Middle frontal gyrus (tissue), 1 donor: ENCODE results near the gene TRIM43B.
A peak's percentile ranks its signal among the peaks of the same experiment; 100 is the strongest.
"Not testable (repeated sequence)": the region's sequence is repeated elsewhere in the genome, so short reads cannot be mapped to it uniquely, and the experiment has no call there.

Experiments used
- DNase-seq: peaks from one replicate; pipeline ENCODE4 v3.0.0-alpha.2; 2015; ENCODE audit warnings: low spot score; ENCODE audit errors: extremely low spot score

The TRIM43B gene

DNA sequence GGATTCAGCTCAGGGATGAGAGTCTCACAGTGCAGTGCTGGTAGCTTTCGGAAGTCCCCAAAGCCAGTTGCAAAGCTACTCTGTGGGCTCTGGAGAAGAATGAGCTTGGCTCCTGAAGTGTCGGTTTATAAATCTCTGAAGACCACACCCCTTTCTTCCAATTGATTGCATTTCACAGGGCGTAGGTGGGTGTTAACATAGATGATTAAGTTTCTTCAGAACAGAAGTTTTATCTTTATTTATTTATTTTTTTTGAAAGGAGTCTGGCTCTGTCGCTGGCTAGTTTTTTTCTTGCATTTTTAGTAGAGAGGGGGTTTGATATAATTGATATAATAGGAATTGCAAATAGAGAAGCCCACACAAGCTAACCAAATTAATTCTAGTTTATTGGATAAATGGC is at the start of gene TRIM43B:
TSS of gene TRIM43B (minus strand) at position 101 of the 400 bp plus-strand sequence. CDS start 2,040 bp downstream, outside the sequence.
- not testable (repeated sequence) for DNase-seq

DNA sequence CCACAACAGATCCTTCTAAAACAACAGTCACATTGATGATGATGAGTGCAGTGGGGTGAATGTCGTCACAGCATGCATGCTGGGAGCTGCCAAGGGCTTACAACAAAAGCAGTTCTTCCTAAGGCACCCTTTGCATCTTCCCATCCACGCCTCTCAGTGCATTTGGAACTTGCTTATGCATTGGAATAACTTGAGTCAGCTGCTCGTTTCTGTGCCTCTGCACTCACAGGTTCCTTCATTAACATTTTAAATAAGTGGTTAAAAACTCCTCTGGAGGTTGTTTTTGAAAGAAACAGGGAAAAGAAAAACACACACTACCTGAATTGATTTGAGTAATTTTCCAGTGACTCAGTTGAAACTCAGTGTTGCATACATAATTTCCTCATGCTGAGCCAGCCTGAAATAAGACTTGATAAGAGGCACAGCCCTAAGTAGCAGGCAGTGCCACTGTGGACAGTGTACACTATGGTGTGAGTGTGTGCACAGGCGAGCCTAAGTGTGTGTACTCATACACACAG is 46.8 kb upstream of the TRIM43B start:
- DNase-seq, result no peak

DNA sequence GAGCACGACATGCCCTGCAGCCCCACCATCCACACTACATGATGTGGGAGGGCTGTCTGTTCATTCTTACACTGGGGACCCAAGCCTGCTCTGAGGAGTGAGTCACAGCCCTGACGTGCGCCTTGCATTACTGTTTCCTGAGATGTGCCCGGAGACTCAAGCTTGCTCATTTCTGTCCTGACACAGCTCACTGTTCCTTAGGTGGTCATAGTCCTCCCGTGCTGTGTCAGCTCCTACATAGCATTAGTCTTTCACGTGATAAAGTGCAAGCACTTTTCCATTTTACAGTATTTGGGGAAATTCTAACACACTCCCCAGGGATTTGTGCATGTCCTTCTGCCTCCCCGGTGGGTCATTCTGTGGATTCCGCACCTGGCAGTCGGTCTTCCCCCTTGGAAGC is 46.2 kb upstream of the TRIM43B start:
- DNase-seq, result no peak

DNA sequence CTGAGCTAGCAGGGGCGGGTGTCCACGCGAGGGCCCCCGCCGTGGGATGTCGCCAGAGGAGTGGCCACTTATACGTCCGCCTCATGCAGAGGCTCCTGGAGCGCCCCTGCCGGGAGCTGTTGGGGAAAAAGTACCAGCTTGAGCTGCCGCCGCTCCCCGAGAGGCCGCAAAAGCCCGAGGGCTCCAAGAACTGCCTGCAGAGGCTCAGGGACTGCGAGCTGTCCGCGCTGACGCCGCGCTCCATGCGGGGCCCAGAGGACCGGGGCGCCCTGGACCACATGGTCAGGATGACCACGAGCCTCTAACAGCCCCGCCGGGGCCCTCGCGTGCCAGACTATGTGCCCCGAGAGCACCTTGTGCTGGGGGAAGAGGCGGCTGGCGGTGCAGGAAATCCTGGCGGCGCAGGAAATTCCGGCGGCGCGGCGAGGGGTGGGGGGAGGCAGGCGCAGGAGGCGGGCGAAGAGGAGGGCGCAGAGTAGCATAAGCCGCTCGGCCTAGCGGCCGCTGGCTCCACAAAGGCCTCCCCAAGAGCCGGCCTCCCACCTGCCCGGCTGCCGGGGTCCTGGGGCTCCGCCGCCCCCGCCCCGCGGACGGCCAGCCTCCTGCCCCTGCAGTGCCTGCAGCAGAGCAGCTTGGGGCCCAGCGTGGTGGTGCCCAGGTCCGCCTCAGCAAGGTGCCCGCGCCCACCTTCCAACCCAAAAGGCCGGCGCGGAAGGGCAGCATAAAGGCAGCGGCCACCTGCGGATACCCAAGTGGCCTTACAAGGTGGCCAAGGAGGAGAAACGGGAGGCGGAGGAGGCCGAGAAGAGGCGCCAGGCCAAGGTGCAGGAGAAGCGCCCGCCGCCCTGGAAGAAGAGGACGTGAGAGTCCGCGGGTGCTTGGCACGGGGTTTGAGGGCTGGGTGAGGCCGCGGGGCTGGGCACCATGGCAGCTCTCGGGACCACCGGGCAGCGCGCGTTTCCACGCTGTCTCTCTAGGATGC is 42.1 kb upstream of the TRIM43B start:
- peak; percentile 50 for DNase-seq

DNA sequence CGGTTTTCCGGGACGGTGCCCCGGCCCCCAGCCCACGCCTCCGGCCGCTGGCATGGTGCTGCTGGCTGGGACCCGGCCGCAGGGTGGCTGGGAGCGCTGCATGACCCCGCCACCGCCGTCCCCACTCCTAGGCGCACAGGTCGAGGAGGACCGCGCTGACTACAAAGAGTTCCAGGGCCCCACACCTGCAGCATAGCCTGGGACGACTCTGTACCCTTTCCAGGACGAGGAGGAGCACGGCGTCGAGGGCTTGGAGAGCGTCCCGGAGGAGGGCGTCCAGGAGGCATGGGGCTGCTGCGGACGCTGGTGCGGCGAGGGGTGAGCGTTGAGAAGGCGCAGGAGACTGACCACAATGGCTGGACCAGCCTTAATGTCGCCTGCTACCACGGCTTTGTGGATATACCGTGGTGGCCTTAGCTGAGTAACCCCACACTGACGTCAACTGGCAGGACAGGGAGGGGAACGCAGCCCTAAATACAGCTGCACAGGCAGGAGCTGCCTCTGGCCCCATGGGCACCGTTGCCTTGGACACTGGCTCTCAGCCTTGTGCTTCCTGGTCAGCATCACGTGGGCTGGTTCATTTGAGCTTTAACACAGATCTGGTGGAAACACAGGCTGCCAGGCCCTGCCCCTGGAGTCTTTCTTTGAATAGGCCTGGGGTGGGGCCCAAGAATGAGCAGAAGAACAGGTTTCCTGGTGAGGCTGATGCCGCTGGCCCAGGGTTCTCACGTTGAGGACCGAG is 40.9 kb upstream of the TRIM43B start:
- no peak for DNase-seq

DNA sequence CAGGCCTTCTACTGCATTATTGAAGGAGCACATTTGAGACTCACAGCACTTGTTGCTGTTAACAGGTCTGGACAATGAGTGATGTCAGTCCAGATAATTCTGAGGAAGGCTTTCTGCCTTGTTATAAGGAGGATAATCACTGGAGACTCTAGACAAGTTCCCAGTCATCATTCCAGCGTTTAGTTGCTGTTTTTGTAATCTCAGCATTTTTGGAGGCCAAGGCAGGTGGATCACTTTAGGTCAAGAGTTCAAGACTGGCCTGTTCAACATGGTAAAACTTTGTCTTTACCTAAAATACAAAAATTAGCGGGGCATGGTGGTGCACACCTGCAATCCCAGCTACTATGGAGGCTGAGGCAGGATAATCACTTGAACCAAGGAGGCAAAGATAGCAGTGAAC is 39.6 kb upstream of the TRIM43B start:
- no peak for DNase-seq

DNA sequence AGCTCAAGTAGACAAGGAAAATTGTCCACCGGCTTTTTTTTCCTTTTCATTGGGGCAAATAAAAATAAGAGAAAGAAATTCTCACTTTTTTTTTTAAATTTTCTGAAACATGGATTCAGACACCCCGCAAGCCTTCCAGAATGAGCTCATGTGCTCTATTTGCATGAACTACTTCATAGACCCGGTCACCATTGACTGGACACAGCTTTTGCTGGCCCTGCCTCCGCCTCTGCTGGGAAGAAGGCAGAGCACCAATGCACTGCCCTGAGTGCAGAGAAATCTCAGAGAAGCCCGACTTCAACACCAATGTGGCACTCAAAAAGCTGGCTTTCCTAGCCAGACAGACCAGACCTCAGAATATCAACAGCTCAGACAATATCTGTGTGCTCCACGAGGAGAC is 30.2 kb upstream of the TRIM43B start:
- DNase-seq, result no peak

DNA sequence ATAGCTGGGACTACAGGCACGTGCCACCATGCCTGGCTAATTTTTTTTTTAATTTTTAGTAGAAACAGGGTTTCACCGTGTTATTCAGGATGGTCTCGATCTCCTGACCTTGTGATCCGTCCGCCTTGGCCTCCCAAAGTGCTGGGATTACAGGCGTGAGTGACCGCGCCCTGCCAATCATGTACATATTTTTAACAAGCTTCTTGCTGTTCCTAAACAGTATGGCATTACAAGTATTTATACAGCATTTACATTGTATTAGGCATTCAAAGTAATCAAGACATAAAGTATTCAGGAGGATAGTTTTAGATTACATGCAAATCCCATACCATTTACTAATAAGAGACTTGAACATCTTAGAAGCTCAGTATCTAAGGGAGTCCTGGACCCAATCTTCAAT is 29.7 kb upstream of the TRIM43B start:
- not testable (repeated sequence) for DNase-seq

DNA sequence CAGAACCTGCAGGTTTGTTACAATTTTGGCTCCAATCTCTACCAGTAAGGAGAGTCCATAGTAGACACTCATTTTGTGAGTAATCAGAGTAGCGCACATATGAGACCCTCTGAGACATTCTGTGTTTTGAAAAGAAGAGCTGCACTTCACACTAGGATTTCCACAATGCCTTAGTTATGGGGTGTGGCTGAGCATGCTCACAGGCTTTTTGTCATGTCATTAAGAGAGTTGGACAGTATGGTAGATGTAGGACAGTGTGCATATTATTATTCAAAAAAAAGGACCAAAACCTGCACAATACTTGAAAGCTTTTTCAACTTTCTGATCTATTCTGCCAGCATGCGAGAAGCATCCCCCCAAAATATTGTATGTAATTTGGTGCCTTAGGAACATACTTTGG is 24.9 kb upstream of the TRIM43B start:
- DNase-seq, result no peak

DNA sequence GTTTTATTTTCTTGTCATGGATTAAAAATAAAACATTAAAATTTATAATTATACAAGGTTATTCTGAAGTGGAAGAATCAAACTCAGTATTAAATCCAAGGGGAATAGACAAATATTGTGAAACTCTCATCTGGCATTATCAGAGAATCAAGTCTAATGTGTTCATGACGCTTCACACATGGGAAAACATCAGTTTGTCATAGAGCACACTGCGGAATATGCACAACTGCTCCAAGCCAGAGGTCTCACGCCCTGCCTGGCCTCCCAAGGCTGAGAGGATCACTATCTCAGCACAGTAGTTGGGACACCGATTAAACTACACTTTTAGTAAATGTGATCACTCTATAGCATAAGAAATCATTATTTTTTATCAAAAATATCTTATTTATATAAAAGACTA is 20.7 kb upstream of the TRIM43B start:
- no peak for DNase-seq

DNA sequence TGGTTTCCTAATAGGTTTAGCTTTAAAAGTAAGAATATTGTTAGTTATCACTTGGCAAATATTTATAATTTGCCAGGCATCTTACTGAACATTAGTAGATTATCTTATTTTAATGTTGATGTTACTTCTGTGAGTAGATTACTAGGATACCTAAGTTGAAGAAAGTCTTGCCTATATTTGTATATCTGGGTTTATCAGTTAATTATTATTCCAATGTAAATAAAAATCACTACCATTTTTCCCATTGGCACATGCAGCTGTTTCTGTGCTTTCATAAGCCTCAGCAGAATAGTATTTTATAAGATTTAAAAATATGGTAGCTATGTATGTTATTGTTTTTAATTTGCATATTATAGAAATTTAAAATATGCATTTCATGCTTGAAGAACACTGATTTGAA is 16.3 kb upstream of the TRIM43B start:
- DNase-seq, result no peak

DNA sequence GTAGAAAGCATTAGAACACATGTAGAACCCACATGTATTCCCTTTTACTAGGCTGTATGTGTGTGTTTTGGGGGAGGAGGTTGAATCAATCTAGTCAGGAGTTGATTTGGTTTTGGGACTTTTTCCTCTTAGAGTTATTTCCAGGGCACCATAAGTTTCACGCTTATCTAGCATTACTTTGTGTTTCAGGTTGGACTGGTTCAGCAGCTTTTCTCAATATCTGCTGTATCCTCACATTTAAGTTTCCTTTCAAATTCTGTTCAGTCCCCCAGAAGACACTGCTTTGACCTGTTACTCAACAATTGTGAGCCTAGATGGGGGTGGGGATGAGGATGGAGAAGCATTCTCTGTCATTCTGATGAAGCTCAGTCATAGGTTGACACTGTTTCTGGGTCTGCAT is 7.5 kb upstream of the TRIM43B start:
- not testable (repeated sequence) for DNase-seq

DNA sequence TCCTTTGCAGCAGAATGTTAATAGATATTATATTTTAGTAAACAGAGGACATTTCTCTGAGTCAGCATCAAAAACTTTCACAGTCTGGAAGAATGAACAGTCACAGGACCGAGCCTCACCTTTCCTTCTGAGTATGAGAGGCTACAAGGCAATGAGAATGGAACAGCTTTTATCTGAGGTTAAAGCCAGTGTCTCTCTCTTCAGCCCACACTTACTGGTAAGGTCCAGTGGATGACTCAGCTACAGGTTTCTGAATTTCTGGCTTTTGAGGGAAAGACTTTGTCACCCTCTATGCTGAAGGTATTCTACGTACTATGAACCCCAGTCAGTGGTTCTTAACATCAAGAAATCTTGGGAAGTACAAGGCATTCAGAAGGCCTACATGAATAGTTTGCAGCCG is 9.5 kb downstream of the TRIM43B start:
- not testable (repeated sequence) for DNase-seq

DNA sequence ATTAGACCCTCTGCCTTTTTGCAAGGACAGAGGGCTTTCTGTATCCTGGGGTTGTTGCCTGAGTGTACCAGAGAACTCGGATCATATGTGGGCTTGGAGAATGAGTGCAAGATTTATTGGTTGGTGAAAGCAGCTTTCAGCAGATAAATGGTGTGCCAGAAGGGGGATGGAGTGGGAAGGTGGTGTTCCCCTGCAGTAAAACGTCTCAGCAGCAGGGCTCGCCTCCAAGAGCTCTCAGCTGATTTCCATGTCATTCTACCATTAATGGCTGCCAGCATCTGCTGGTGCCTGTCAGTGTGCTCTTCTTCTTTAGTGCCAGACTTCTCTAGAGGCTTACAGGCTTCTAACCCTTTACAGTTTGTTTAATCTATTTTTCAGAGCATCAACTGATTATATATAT is 16.6 kb downstream of the TRIM43B start:
- DNase-seq, result not testable (repeated sequence)

DNA sequence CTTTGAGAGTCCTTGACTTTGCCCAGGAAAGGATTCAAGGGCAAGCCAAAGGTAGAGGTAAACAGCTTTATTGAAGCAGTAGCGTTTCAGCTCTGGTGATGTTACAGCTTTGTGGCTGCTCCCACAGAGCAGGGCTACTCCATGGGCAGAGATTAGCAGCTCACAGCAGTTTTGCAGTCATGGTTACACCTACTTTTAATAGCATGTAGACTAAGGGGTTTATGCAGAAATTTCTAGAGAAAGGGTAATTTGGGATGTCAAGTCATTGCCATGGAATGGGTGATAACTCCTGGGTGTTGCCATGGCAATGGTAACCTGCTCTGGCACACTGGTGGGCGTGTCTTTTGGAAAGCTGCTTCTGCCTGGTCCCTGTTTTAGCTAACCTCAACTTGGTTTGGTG is 18.0 kb downstream of the TRIM43B start:
- not testable (repeated sequence) for DNase-seq

DNA sequence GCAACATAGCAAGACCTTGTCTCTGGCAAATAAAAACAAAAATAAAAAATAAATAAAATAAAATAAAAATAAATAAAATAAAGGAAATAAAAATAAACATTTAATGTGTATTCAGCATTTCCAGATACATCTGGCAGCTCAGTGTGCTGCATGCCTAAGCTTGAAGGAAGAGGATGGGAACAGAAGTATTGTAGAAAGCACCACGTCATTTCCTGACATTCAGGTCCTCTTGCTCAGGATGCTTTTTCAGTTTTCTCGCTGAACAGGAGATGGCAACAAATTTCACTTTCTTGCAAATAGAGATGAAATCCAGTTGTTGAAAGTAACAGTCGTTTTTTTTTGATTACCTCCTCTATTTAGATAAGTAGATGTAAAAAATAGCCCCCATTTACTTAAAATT is 21.3 kb downstream of the TRIM43B start:
- not testable (repeated sequence) for DNase-seq

DNA sequence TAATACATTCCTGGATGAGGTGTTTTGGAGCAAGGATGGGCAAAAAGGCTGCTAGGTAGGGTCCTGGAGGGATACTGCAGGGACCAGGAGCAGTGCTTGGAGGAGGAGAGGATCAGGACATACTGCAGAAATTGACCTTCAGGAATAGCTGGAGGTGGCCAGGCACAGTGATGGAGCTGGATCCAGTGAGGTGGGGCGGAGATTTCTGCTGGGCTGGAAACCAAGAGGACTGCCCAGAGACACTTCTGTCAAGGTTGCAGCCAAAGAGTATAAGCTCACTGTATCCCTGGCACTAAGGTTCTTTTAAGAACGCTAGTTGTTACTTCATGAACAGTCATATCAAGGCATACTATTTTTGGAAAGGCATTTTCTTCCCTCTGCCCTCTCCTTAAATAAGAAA is 39.2 kb downstream of the TRIM43B start:
- not testable (repeated sequence) for DNase-seq

DNA sequence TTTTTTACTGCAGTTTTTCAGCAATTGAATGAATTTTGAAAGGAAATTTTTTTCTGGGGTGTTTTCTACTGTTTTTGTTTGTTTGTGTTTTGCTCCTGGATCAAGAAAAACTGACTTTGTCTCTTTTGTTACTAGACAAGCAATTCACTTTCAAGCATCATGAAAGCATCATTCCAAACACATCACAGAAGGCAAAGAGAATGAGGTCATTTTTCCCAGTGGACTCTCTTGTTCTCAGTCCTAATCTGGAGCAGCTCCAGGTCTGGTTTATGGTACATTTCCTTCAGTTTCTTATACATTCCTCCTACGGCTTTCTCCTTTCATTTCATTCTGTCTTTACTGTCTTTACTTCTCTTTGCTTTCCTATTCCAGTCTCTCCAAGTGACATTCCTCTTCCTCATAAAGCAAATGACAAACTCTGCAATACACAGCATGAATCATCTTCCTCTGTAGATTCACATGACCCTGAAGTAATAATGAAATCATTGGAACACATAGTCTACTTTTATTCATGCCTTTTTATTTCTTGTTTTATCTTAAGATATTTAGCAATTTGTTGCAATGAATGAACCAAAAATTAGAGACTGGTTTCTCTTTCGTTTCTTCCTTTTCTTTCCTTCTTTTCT is 42.0 kb downstream of the TRIM43B start:
- DNase-seq, result not testable (repeated sequence)

DNA sequence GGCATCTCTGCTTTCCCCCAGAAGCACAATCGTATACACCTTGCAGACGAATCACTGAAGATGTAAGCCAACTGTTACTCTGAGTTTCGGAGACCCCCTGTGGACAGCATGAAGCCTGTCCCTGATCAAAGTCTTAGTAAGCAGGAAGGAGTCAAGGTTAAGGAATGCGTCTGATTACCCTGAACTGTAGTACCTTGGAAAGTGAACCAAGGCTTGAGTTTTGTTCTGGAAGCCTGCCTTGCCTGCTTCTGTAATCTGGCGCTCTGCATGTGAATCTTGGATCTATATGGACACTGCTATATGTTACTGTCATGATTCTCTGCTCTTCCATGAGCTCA is 48.7 kb downstream of the TRIM43B start:
- not testable (repeated sequence) for DNase-seq

DNA sequence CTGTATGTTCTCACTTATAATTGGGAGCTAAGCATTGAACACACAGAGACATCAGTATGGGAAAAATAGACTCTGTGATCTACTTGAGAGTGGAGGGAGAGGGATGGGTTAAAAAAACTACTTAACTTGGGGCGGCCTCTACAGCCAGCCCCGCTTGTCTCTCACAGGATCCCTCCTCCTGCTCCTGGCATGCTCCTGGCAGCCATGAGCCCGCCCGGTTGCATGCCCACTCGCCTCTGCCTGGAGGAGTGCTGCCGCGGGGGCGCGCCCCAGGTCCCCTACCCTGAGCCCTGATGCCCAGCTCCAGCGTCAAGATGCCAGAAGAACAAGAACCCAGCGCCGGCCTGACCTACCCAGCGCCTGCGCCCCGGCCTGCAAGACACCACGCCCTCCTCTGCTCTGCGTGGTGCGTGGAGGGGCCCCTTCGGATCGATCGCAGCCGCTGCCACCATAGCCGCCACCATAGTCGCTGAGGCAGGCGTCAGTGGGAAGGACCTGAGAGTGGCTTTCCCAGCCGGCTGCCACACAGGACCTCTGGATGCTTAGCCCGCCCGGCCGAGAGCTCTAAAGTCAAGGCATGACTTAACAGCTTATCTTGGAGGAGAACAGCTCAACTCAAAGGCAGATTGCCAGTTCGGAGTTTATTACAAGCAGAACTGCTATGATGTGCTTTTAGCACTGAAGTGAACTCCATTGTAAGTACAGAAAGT is 49.2 kb downstream of the TRIM43B start:
- not testable (repeated sequence) for DNase-seq

DNA sequence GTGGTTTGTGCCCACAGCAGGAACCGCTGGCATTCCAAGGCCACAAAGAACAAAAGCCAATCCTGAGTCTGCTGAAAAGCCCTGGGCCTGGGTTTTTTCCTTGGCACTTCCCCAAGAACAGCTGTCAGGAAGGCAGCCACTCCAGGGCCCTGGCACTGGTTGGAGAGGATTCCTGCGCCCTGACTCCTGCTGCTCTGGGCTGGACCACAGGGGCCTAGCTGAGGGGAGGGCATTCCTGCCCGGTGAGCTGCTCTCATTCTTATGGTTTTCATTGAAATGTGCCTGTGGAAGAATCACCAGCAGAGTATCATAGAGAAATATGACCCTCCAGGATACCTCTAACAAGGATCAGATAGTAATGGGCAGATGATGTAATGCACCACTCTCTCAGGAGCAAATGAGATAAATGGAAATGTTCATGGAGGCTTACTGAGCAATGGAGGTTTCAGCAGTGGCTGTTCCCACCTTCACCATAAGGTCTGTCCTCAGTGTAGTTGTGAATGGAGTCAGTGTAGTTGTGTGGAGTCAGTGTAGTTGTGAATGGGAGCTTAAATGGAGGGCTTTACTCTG is 50.0 kb downstream of the TRIM43B start:
- not testable (repeated sequence) for DNase-seq
